ENCODE results near the gene C3orf62.
"Not testable (repeated sequence)": the region's sequence is repeated elsewhere in the genome, so short reads cannot be mapped to it uniquely, and the experiment has no call there.

GRCh38 chr3:49220985-49221563 lies 56.0 kb downstream of the C3orf62 start:
- TF ChIP-seq CTCF (IDR thresholded peaks at IDR 0.05); ZFX (IDR thresholded peaks at IDR 0.05; ENCODE audit: borderline replicate concordance): not testable (repeated sequence)

Data from 22Rv1 (cell line).